HL-60/S4 (cell line): Measurements from ENCODE around the gene SECISBP2.

ENCODE experiments used
- in situ Hi-C: fragments of 300-500 bp; cut with MboI; formaldehyde crosslinking; loops from 2 replicates; pipeline ENCODE4 v1.14.3; 2022; ENCODE audit warnings: low sequenced_read_pairs

The SECISBP2 gene

GRCh38 chr9:89397471-89397870 is 79.2 kb downstream of the SECISBP2 start:
- in situ Hi-C loops: loop anchor here (10.0 kb wide), 1 partner anchor 147 kb away; no protein-coding TSS in a partner anchor

- in situ Hi-C loops: loop anchor here (10.0 kb wide), 1 partner anchor 146 kb away; no protein-coding TSS in a partner anchor
Observed at GRCh38 chr9:89398621-89399020, 80.3 kb downstream of the SECISBP2 start.

GRCh38 chr9:89400403-89401116 is 82.3 kb downstream of the SECISBP2 start:
- in situ Hi-C loops: no loop called here

- in situ Hi-C loops: no loop called here
Observed at GRCh38 chr9:89402695-89403427, 84.6 kb downstream of the SECISBP2 start.

- in situ Hi-C loops: no loop called here
Observed at GRCh38 chr9:89404074-89404473, 85.8 kb downstream of the SECISBP2 start.

- in situ Hi-C loops: no loop called here
Observed at GRCh38 chr9:89405826-89406225, 87.5 kb downstream of the SECISBP2 start.

GRCh38 chr9:89407070-89407469 is 88.8 kb downstream of the SECISBP2 start:
- in situ Hi-C loops: no loop called here

- in situ Hi-C loops: no loop called here
Observed at GRCh38 chr9:89408628-89409101, 90.4 kb downstream of the SECISBP2 start.
